ENCODE data around the gene CLEC4G. TPM values are rescaled to one million over a fixed set of nuclear protein-coding genes. Genes with fewer than 3 reads are reported as not detected.
"Not testable (repeated sequence)": the region's sequence is repeated elsewhere in the genome, so short reads cannot be mapped to it uniquely, and the experiment has no call there.

The CLEC4G gene
- total and polyA plus RNA-seq, 9 donors = 0.27 to 1.4 (median 0.46) TPM; not detected in 1

DNA sequence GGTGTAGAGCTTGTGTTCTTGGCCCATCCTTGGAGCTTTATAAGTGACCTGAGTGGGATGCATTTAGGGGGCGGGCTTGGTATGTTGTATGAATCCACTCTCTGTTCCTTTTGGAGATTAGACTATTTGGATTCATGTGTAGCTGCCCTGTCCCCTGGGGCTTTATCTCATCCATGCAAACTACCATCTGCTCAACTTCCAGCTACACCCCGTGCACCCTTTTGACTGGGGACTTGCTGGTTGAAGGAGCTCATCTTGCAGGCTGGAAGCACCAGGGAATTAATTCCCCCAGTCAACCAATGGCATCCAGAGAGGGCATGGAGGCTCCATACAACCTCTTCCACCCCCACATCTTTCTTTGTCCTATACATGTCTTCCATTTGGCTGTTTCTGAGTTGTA, 37.3 kb upstream of the CLEC4G start:
- 56 to 65% (median 59%) methylated on average over 2 of the region's 2 CpGs for WGBS, 3 donors
- Histone ChIP-seq H3K9me3 (no peaks in the 10 kb centered on the region), H3K36me3 (no peaks in the 10 kb centered on the region), H3K4me1 (ENCODE audit: insufficient read depth) (peaks cover 3% of the 10 kb centered on the region), H3K27ac (no peak overlapping the region), H3K4me3 (no peak overlapping the region), H3K27me3 (no peaks in the 10 kb centered on the region)
- TF ChIP-seq CTCF (IDR thresholded peaks at IDR 0.05) (no peak), EP300 (IDR thresholded peaks at IDR 0.05) (no peak), POLR2A (IDR thresholded peaks at IDR 0.05) (no peak)
- intact Hi-C loops (cut with DNase I) = no loop called here
- no peak for DNase-seq

GRCh38 chr19:7767487-7767886, 35.6 kb upstream of the CLEC4G start:
- no peak for DNase-seq
- WGBS, 3 donors = 77 to 86% (median 79%) methylated on average over 4 of the region's 4 CpGs
- Histone ChIP-seq H3K4me1 (ENCODE audit: insufficient read depth) (peaks cover 8% of the 10 kb centered on the region), H3K9me3 (no peaks in the 10 kb centered on the region), H3K27ac (no peak overlapping the region), H3K4me3 (no peak overlapping the region), H3K27me3 (no peaks in the 10 kb centered on the region), H3K36me3 (no peaks in the 10 kb centered on the region)
- intact Hi-C loops (cut with DNase I) = no loop called here
- no peak for TF ChIP-seq EP300 (IDR thresholded peaks at IDR 0.05)
- TF ChIP-seq CTCF (IDR thresholded peaks at IDR 0.05) = no peak

DNA sequence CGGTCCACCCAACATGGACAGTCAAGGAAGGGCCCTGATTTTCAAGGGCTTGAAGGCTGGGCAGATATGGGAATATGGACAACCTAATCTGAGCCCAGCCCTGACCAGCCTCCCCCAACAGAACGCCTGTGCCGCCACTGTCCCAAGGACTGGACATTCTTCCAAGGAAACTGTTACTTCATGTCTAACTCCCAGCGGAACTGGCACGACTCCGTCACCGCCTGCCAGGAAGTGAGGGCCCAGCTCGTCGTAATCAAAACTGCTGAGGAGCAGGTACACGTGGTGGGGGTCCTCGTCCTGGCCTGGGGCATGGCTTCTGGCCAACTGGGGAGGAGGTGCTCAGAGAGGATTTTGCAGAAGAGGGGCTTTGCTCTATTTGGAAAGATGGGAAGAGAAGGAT, 34.6 kb upstream of the CLEC4G start:
- TF ChIP-seq EP300 (IDR thresholded peaks at IDR 0.05) = no peak
- no peak for TF ChIP-seq POLR2A (IDR thresholded peaks at IDR 0.05)
- TF ChIP-seq CTCF (IDR thresholded peaks at IDR 0.05) = no peak
- intact Hi-C loops (cut with DNase I) = no loop called here
- WGBS, 3 donors = 70 to 86% (median 83%) methylated on average over 11 of the region's 11 CpGs
- Histone ChIP-seq H3K9me3 (no peaks in the 10 kb centered on the region), H3K27me3 (no peaks in the 10 kb centered on the region), H3K36me3 (no peaks in the 10 kb centered on the region), H3K4me1 (ENCODE audit: insufficient read depth) (peaks cover 9% of the 10 kb centered on the region), H3K27ac (no peak overlapping the region), H3K4me3 (no peak overlapping the region)
- DNase-seq = no peak

DNA sequence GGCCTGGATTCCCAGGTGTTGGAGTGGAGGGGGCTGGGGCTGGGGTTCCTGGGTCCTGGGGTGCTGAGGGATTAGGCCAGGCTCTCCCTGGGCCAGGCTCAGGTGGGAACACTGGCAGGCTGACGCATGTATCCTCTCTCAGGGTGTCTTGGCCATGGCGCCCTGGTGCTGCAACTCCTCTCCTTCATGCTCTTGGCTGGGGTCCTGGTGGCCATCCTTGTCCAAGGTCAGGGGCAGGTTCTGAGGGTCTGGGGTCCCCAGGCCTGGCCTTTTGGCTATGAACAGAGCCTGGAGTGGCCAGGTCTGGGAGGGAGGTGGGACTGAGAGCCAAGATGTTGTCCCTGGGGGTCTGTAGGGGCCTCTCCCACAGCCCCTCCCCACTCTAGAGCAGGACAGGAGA, 33.1 kb upstream of the CLEC4G start:
- H3K9me3 ChIP-seq; H3K4me3 ChIP-seq; H3K36me3 ChIP-seq; intact Hi-C loops (cut with DNase I); DNase-seq; H3K27me3 ChIP-seq; H3K27ac ChIP-seq; H3K4me1 ChIP-seq (ENCODE audit: insufficient read depth): not testable (repeated sequence)
- WGBS, 3 donors = 62 to 78% methylated on average over 2 of the region's 2 CpGs; no CpG with 5 or more reads in 1 of the 3 donors

DNA sequence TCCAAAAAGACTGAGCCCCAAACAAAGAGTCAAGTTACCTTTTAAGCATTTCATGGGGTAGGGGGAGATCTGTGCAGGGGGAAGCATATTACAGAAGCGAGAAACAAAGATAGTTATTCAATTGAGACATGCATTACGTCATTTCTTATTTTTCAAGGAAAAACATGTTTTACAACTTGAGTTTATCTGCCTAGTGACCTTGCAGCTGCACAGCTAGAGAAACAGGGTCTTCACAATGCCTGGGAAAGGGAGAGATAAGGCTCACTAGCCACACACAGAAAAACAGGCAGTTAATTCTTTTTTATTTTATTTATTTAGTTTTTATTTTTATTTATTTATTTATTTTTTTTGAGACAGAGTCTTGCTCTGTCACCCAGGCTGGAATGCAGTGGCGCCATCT, 32.2 kb upstream of the CLEC4G start:
- DNase-seq; H3K4me3 ChIP-seq; H3K36me3 ChIP-seq; H3K27me3 ChIP-seq; H3K9me3 ChIP-seq; H3K4me1 ChIP-seq (ENCODE audit: insufficient read depth); intact Hi-C loops (cut with DNase I); H3K27ac ChIP-seq: not testable (repeated sequence)
- 15 to 28% (median 20%) methylated on average over 3 of the region's 3 CpGs for WGBS, 3 donors

- H3K27ac ChIP-seq = peak overlapping the region in 1 of 2 donors; percentile 9
- H3K36me3 ChIP-seq = no peaks in the 10 kb centered on the region
- TF ChIP-seq POLR2A (IDR thresholded peaks at IDR 0.05) (no peak), CTCF (IDR thresholded peaks at IDR 0.05) (no peak), EP300 (IDR thresholded peaks at IDR 0.05) (no peak)
- DNase-seq = no peak
- no peak overlapping the region for H3K4me3 ChIP-seq
- 56 to 73% (median 60%) methylated on average over 1 of the region's 1 CpG for WGBS, 3 donors
- H3K4me1 ChIP-seq (ENCODE audit: insufficient read depth) = peaks cover 9% of the 10 kb centered on the region
- intact Hi-C loops (cut with DNase I) = no loop called here
- H3K27me3 ChIP-seq = no peaks in the 10 kb centered on the region
- peaks cover 0 to 8% of the 10 kb centered on the region in 2 donors for H3K9me3 ChIP-seq
These were observed 31.8 kb upstream of the CLEC4G start for GRCh38 chr19:7763696-7764095.
